GM18858 (cell line): ENCODE measurements around the gene NTM.

ENCODE experiments used
- ATAC-seq: cut with Tn5 transposase; IDR thresholded peaks from one replicate; pipeline ENCODE4 v1.9.1; 2021; ENCODE audit not compliant: unreplicated experiment

NTM gene

DNA sequence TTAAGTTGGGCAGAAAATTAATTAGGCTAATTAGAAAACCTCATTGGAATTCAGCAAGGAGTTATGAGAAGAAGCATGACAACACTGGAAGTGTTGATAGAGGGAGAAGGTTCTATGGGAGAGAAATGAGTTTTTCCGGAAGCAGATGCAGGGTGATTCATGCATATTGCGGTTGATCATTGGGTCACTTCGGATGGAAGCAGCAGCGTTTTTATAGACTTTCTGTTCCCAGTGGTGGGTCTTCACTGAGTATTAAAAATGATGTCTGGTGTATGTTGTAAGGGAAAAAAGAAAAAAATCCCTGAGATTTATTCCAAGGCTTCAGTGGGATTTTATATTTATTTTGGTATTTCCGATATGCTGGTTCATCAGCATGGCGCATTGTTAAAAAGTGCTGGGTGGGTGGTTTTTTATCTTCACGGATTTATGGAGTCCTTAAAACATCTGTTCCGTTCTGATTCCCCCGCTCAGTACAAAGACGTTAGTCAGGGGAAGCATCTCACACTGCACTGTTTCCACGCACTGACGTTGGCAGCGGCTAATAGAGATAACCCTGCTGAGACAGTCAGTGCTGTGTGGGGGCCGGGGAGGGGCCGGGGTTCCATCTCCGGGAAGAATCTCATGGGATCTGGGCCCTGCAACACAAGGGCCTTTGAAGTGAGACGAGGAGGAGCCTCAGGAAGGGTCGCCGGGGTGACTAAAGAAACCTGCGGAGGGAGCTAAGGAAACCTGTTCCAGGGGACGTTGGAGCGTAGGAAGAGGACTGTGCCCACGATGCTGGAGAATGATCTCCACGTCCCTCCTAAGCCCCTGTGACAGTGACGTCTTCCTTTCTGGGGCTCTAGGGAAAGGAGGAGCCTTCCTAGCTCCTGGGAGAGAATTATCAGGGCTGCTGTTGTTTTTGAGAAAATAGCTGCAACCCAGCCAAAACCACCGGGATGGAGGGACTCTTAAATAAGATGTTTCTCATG lies 390.0 kb downstream of the NTM start:
- ATAC-seq, result no peak

DNA sequence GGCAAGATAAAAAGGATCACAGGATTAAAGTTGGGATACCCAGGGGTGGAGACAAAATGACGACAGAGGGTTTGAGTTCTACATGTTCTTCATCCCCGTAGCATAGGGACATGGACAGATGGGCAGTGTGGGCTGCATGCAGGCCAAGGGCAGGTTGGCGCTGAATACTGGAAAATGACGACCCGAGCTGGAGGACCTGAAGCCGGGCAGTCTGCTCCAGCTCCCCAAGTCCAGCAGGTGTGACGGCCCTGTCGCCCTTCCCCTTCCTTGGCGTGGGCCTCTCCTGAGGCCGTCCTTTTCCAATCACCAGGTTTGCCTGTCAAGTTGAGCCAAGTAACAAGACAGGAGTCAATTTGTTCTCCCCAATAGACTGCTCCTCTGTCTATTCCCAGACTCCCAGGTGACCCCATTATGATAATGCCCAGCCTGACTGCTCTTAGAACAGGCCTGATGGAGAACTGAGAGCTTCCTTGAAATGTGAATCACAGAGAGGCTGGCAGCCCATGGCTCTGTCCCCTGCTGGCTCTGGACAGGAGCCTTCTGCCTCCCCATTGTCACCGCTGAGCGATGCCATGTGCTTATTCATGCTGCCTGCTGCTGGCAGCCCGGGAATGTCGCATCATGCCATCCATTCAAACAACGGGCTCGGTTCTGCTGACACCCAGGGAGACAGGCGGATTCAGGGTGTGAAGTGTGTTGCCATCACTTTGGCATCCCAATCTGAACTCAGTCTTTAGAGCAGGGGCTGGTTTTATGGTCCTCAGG lies 392.1 kb downstream of the NTM start:
- ATAC-seq, result no peak

DNA sequence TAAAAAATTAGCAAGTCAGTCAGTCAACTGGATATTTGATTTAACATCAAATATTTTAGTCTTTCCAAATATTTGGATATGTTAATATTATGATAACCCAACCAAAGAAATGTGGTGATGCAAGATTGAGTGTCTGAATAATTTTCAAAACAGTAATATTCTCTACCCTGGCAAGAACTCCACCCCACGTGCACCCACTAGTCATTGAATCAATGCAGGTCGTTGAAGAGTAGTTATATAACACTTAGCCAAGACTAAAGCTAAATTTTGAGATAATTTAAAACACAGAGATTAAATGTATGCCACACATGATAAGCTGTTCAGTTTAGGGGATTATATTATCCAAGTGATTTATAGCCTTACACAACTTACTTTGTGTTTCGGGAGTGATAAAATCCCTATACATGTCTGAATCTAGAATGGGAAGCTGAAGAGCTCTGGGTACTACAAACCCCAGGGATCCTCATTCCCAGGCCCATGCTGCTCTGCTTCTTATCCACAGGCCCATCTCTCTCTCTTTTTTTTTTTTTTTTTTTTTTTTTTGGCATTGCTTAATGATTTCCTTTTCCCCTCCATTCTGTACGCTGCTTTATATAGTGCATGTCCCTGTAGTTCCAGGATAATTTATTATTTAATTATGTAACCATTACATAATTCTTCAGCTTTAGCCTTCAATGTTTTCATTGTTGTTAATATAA lies 392.9 kb downstream of the NTM start:
- ATAC-seq, result no peak

DNA sequence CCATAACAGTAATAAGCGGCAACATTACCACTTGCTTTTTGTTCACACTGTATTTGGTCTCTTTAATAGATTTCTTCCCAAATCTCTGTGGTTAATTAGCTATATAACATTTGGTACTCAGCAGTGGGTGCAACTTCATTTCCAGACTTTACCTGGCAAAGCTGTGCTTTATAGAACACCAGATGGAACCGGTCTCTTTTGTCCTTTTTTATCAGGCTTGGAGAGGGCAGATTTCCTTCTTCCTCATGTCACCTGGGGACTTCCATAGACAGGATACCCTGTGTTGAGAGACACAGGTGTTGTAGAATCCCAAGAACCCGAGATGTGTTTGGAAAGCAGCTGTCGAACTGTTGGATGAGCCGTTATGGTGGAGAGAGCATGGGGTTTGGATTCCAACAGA lies 393.7 kb downstream of the NTM start:
- ATAC-seq, result no peak

DNA sequence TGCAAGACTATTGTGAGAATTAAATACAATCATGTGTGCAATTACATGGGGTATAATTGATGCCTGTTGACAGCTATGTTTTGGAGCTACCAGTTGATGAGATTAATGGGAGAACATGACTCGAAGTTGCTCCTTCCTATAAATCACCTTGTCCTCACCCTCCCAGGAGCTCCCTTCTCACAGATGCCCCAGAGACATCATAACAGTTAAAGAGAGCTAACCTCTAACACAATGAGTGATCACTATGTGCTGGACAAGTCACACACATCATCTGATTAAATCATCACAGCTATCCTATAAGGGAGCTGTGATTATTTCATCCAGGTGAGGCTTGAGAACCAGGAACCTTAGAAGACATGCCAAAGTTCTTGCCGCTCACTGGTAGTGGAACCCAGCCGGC lies 394.2 kb downstream of the NTM start:
- no peak for ATAC-seq

DNA sequence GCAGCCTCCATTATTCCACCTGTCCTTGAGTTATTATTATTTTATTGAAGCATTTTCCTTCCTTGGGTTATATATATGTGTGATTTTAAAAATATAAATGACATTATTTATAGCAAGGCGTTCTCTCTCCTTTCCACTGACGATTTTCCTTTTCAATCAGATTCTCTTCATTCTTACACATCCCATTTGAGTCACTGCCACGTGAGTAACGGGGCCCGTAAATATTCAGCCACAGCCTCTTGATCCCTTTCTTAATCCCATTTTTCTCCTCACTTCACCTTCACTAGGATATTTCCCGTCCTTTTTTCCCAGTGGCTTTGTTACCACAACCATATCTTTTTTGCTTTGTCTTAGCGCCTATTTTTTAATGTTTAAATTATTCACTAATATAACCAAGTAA lies 396.2 kb downstream of the NTM start:
- no peak for ATAC-seq

DNA sequence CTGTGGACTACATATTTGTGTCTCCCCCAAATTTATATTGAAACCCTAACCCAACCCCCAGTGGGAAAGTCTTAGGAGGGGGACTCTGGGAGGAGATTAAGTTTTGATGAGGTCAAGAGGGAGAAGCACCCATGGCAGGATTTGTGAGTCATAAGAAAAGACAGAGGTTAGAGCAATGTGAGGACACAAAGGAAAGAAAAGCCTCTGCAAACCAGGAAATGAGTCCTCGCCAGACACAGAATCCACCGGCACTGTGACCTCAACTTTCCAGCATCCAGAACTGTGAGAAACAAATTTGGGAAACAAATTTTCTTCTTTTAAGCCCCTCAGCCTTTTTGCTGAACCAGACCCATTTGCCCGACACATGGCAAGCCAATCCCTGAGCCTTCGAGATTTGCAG lies 397.0 kb downstream of the NTM start:
- no peak for ATAC-seq

DNA sequence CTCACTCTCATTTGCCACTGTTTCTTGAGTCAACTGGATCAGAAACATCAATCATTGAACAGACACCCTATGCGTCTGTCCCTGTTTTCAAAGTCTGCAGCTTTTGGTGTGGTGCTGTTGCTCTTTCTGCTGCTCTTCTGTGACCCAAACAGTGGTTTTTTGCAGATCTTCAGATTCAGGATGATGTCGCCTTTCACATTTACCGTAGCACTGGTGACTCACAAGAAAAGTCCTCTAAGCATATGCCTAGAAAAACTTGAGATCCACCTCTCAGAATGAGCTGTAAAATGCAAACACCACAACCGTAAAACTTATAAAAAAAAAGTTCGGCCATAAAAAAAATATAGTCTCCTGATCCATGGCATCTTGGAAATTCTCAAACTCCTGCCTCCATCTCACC lies 400.4 kb downstream of the NTM start:
- ATAC-seq, result no peak

DNA sequence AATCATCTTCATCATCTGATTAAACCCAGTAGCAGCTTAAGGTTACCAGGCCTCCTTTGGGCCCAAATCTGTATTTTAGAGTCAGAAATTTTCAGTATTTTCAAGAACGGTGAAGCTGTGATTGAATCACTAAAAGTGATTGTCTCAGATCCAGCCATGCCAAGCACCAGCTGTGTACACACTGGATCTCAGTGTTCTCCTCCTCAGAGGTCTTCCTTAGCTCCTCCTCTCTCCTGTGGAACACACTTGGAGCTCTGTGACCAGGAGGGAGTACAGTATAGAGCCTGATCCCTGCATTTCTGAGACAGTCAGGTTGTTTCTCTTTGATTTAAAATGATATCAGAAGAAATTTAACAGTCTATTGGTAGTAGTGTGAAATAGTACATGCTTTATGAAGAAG lies 401.1 kb downstream of the NTM start:
- ATAC-seq, result no peak

DNA sequence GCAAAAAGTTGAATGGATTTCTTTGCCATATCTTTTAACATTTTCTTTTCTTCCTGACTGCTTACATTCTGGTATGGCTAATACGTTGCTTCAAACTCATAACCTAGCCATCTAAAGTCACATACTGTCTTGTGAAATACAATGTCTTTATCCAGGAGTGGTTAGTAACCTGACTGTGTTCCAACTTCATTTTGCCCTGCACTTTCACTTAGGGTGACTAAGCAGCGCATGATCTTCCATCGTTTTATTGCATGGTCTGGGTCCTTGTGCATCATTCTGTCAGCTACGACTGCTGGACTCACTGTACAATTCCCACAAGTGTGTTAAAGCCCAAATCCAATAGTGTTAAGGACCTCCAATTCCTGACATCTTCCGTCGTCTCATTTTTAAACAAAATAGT lies 403.2 kb downstream of the NTM start:
- no peak for ATAC-seq

DNA sequence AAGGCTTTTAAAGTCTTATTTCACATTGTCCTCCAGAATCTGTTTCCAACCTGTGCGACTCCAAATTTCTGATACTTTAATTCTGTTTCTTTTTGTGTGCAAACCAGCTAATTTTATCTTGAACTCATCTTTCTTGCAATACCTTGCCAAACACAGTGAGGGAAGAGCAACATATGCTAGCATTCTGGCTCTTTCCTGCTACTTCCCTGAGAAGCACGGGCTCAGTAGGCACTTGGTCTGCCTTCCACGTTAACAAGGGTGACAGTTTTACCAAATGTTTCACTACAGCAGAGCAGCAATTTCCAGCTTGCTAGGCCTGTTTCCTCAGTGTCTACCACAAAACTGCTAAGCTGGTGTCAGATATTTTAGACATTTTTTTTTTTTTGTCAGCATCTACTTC lies 405.8 kb downstream of the NTM start:
- no peak for ATAC-seq

DNA sequence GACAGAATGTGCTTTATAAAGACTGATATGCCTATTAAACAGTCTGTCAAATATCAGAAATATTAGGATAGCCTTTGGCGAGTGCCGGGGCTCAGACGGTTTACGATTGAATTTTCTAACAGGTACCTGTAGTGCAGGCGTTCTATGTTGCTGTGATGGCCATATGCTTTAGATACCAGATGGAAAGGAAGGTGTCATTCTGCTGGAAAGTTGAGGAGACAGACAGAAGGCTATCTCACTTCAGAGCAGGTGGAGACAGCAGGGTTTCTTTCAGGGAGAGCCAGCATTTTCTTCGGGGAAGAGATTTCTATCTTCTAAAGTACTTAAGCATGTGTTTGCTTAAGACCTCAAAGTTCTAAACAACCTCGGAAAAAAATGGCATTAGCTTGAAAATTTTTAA lies 415.4 kb downstream of the NTM start:
- no peak for ATAC-seq

DNA sequence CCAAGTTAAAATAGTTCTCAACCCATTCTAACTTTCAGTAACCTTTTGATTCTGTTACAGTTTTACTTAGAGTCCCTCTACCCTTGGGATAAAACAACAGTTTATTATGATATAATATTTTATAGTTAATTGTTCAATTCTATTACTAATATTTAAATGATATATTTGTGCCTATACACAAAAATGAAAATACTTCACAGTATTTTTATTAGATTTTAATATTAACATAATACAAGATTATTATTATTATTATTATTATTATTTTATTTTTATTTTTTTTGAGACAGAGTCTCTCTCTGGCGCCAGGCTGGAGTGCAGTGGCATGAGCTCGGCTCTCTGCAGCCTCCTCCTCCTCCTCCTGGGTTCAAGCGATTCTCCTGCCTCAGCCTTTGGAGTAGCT lies 416.7 kb downstream of the NTM start:
- no peak for ATAC-seq

DNA sequence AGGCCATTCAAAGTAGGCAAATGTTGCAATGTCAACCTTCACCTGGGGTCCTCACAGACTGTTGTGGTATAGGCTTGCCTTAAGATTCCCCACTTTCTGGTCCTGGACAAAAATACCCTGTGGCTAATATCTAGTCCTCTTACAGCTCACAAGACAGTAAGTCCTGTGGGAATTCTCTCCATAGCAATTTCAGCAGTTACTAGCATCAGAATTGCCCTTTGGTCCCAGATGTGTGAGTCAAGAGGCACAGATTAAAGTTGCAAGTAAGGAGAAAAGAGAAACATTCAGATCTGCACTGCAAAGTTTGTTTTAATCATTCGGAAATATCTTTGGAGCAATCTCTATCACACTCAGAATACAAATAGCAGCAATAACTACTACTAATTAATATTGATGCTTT lies 420.2 kb downstream of the NTM start:
- no peak for ATAC-seq

DNA sequence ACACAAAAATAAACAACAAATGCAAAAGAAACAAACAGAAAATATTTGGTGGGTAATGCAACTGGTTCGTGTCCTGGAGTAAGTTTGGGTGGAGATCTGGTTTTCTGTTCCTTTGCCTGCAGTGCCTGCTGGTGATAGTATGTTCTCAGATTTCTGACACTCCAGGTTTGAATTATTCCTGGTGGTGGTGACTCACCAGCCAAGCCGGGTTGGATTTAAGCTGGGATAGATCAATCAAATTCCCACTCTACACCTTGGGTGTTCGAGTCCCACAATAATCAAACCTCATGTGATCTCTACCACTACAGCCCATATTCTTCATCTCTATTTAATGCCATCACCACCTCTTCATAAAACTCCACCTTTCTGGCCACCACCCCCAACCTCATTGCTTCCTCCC lies 421.8 kb downstream of the NTM start:
- no peak for ATAC-seq

DNA sequence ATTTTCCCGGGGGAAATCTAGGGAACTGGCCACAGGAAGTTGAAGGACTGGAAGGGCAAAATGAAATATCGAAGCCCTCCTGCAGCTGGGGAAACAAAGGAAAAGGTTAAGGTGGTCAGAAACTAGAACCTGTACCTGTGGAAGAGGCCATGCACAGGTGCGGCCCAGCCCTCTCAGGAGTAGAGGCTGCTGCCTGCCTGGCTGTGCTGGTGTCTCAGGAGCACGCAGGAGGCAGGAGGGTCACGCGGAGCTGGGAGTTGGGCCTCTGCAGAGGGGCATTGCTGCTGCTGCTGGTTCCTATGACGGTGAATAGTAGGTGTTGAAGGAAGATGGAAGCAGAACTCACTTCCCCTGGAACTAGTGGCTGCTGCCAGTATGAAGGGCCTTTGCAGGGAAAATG lies 425.7 kb downstream of the NTM start:
- ATAC-seq, result no peak

DNA sequence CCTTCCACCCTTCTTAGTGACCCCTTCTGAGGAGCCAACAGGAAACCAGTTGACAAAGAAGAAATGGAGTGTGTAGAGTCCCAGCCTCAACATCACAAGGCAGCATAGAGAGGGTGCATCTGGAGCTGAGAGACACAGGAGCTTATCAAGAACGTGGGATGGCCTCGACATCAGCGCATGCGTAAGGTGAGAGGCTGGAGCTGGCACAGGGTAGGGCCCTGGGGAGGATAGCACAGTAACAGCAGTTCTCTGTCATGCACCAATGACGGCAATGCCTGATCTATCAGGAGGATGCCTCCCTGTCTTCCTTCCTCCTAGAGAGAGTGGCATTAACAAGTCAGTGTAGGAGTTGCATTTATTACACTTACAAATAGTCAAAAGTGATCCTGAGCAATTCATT lies 426.1 kb downstream of the NTM start:
- ATAC-seq, result no peak

DNA sequence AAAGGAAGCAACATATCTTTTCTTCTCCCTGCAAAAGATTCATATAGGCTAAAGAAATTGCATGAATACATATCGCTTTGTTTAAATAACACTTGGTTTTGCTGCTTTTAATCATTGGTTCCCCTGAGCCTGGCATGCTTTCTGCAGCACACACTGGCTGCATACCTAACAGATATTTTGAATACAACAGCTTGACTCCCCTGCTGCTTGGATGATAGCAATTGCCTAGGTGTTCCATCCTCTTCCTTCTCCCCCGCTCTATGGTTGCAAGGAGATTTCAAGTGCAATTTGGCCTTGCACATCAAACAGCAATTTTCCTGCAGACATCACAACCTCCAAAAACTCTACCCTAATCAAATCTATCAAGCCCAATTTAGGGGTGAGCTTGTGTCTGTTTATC lies 430.0 kb downstream of the NTM start:
- no peak for ATAC-seq

DNA sequence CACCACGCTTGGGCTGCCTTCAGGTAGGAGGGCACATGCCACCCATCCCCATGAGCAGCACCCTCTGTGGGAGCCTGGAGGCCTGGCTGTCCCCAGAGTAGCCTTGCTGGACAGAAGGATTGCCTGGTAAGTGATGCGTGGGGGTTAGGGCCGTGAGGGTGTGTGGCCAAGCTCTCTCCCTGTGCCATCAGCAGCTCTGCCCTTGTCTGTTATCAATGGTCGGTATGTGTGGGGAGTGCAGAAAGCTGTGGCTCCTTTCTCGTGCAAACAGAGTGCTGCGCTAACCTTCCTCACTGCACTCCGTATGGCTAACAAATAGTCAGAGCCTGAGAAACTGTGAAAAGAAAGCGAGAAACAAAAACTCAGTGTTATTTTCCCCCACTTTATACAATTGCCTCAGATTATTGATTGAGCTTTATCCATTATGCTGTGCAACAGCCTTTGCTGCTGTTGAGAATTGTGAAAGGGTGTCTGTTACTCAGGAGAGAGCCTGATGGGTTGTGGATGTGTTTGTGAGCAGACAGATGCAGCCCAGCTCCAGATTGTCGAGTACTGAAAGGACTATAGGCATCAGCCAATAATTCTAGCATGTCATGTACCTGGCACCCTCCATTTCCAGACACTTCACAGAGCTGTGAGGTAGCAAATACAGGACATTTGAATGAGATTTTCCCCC lies 432.2 kb downstream of the NTM start:
- ATAC-seq, result no peak

DNA sequence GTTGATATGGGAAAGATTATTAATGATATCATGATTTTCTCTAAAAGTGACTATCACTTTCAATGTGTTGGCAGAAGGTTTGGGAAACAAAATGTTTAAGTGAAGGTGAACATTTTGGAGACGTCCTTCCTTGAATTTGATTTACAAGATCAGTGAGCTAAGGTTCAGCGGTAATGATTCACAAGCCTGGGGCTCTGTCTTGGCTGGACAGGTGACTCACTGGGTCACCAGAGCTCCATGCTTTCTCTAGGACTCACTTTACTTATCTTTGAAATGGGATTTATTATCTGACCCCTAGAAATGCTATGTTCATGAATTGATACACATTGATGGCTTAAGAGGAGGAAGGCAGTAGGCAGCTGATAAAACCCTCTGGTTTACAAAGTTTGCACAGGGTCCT lies 437.5 kb downstream of the NTM start:
- no peak for ATAC-seq

DNA sequence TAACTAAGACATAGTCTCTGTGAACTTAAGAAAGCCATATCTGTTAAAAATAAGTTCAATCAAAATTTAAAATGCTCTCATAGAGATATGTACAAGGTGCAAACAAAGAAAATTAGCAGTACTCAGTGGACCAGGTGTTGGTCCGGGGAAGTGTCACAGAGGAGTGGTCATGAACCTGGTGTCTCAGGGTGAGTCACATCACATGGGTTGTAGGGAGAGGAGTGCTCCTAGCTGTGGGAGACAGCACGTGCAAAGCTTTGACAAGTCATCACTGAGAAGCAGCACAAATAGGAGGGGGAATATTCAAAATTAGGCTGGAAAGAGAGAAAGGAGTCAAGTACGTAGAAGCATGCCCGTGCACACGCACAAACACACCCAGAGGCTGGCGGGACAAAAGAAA lies 438.1 kb downstream of the NTM start:
- ATAC-seq, result no peak
